GM18870 (cell line): Measurements from ENCODE around the gene FADS3.

Experiments used
- ATAC-seq: cut with Tn5 transposase; IDR thresholded peaks from one replicate; pipeline ENCODE4 v1.9.1; 2021; ENCODE audit warnings: moderate library complexity; ENCODE audit not compliant: unreplicated experiment

The FADS3 gene

DNA sequence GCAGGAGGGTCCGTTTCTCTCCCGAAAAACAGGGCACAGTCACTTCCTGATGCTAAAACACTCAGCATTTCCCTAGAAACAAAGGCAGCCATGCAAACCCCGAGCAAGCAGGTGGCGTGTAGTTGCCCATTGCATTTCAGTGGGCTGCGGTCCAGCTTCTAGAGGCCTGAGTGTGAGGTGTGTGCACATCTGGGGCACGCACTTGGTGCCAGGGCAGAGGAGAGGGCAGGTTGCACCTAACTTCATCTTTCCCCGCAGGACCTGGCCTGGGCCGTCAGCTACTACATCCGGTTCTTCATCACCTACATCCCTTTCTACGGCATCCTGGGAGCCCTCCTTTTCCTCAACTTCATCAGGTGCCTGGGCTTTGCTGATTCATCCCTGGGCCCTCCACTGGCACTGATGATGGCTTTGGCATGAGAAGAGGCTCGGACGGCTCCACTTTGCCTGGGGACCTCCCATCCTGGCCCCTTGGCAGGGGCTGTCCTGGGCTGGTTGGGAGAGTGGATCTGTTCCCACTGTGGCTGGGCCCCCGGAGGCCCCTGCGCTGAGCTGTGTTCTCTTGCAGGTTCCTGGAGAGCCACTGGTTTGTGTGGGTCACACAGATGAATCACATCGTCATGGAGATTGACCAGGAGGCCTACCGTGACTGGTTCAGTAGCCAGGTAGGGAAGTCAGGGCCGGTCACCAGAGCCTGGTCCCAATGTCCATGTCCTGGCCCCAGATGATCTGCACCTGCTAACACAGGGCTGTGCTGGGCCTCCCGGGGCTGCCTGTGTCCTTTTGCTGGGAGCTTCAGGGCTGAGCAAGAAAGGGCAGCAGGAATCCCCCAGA is 28.4 kb downstream of the FADS3 start:
- no peak for ATAC-seq

GRCh38 chr11:61861634-61862033 is 29.7 kb downstream of the FADS3 start:
- ATAC-seq: no peak

DNA sequence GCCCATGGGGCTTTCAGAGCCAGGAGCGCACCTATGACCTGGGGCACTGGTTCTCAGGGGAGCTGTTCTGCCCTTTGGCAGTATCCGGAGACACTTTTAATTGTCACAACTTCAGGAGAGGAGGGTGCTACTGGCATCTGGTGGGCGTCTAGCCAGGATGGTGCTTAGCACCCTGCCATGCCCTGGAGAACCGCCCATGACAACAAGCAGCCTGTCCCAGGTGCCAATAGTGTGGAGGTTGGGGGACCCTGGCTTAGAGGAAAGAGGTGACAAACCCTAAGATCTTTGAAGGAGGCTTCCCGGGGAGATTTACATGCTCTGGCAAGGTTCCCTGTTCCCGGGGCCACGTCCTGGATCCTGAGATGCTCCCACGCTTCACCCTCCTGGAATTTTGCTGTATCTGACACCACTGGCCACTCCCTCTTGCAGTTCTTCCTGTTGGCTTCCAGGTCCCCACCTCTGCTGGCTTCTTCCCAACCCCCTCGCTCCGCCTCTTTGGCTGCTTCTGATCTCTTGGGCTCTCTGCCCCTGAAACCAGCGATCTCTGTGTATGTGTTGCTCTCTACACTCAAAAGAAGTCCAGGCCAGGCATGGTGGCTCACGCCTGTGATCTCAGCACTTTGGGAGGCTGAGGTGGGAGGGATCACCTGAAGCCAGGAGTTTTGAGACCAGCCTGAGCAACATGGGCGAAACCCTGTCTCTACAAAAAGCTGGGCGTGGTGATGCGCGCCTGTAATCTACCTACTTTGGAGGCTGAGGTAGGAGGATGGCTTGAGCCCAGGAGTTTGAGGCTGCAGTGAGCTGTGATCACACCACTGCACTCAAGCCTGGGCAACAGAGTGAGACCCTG is 31.1 kb downstream of the FADS3 start:
- no peak for ATAC-seq

- no peak for ATAC-seq
Measured at GRCh38 chr11:61855939-61856680, 35.2 kb downstream of the FADS3 start.

GRCh38 chr11:61854966-61855714 is 36.2 kb downstream of the FADS3 start:
- no peak for ATAC-seq

- no peak for ATAC-seq
Measured at GRCh38 chr11:61854206-61854895, 37.0 kb downstream of the FADS3 start.

DNA sequence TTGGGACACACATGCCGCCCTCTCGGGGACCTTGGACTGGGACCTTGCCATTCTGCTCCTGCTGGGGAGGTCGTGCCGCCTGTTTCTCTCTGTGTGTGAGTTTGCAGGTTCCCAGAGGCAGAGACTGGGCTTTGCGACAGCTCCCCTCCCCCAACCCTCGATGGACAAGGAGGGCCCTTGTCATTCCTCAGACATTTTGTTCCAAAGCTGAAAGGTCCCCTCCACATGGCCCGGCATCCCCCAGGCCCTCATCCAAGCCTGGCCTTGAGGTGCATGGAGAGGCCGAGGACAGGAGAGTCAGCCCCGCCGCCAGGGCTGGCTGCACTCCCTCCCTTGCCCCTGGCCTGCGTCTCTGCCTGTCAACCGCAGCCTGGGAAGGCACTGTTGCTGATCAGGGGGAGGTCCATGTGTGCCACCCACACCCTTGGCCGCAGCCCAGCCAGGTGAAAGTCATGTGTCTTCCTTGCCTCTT is 37.6 kb downstream of the FADS3 start:
- ATAC-seq: no peak

DNA sequence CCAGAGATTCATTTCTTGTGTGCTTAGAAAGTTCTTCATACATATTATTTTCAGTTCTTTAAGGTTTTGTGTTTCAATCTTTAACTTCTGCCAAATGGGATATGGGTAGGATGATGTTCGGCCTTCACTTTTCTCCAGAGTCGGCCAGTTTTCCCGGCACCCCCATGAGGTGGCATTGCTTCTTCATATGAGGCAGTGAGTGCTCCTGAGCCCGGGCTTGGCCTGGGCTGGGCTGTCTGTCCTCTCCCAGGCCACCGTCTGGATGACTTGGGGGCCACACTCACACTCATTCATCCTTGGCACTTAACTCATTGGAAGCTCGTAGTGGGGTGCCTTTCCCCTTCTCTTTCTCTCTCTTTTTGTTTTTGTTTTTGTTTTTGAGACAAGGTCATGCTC is 39.4 kb downstream of the FADS3 start:
- ATAC-seq: no peak

GRCh38 chr11:61851113-61851899 is 40.0 kb downstream of the FADS3 start:
- no peak for ATAC-seq

GRCh38 chr11:61850687-61851086 is 40.7 kb downstream of the FADS3 start:
- no peak for ATAC-seq

GRCh38 chr11:61848631-61849030 is 42.7 kb downstream of the FADS3 start:
- no peak for ATAC-seq

- ATAC-seq: no peak
Measured at GRCh38 chr11:61847914-61848581, 43.3 kb downstream of the FADS3 start.

GRCh38 chr11:61846362-61847020 is 44.9 kb downstream of the FADS3 start:
- ATAC-seq: no peak

- ATAC-seq: no peak
Measured at GRCh38 chr11:61844909-61845565, 46.3 kb downstream of the FADS3 start.

GRCh38 chr11:61842528-61842820 is 48.9 kb downstream of the FADS3 start:
- no peak for ATAC-seq

GRCh38 chr11:61841636-61842527 is 49.5 kb downstream of the FADS3 start:
- no peak for ATAC-seq

DNA sequence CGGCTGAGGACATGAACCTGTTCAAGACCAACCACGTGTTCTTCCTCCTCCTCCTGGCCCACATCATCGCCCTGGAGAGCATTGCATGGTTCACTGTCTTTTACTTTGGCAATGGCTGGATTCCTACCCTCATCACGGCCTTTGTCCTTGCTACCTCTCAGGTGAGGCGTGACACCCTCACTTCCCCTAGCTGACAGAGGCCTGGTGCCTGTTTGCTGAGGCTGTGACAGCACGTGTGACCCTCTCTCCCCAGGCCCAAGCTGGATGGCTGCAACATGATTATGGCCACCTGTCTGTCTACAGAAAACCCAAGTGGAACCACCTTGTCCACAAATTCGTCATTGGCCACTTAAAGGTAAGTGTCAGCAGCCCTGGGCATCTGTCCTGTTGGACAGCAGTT is 51.0 kb downstream of the FADS3 start:
- ATAC-seq: no peak
